ENCODE results near the gene PCCA.
"Not testable (repeated sequence)": the region's sequence is repeated elsewhere in the genome, so short reads cannot be mapped to it uniquely, and the experiment has no call there.

PCCA gene

DNA sequence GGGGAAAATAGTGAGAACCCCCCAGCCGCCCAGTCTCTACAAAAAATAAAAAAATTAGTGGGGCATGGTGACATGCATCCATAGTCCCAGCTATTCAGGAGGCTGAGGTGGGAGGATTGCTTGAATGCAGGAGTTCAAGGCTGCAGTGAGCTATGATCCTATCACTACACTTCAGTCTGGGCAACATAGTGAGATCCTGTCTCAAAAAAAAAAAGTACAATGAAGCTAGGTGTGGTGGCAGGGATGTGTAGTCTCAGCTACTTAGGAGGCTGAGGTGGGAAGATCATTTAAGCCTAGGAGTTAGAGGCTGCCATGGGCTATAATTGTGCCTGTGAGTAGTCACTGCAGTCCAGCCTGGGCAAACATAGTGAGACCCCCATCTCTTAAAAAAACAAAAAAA, 8.9 kb downstream of the PCCA start:
- no peak for DNase-seq (ENCODE audit: low read depth, low spot score)

DNA sequence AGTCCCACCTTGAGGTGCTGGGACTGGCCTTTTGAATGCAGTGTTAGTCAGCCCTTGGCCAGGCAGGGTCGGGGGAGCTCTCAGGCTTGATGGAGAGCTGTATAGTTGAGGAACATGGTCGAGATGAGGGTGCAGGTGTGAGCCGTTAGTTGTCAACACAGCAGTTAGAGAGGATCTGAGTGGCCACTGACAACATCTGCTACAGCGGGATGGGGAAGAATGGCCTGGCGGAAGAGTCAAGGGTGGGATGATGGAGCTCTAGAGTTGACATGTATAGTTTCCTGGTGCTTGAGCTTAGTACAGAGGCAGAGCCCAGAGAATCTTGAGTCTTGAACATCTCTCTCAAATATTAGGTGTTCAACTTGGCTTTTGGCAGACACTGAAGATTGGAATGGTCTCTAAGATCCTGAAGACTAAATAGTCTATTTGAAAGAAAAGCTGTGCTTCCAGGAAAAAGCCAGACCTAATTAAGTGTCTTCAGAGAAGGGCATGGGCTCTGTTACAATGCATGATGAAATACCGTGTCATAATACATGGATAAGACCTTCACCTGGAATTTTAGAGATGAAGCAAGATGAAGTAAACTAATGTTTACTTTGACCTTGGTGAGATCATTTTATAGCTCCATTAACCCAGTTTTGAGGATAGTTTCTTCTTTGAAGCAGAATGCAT, 9.7 kb downstream of the PCCA start:
- no peak for DNase-seq (ENCODE audit: low read depth, low spot score)

DNA sequence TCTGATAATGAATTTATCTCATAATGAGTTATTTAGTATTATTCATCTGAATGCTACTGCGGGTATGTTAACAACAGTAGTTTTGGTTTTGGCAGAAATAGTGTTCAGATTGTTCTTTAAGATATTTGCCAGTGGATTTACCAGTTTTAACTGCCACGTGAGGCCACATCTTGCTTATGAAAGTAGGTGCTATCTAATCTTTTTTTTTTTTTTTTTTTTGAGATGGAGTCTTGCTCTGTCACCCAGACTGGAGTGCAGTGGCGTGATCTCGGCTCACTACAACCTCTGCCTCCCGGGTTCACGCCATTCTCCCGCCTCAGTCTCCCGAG, 10.2 kb downstream of the PCCA start:
- not testable (repeated sequence) for DNase-seq (ENCODE audit: low read depth, low spot score)

DNA sequence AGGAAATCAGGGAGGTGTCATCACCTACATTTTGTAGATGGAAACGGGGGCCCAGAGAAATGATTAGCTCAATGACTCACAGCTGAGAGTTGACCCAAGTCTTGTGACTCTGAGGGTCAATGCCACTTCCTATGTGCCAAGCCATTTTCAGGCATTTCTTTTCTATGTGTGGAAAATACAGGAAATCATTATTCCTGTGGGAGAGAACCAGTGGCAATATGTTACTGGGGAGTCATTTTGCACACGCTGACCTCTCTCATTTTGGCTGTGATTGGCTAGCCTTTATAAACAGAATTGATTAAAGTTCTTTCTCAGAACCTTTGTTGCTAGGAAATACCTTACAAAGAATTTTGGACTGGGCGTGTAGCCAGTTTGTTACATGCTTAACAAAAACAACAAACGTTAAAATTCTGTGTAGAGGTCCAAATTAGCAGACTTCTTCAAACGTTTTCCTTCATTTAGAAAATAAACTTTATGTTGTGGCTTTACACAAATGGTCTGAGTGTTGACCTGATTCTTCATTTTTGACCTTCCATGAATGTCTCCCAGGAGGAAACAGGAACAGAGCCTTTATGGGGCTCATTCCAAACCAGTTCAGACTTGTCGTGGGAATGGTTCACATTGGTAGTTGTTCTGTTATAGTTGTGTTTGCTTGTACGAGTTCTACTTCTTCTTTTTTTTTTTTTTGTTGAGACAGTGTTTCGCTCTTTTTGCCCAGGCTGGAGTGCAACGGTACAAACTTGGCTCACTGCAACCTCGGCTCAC, 11.4 kb downstream of the PCCA start:
- no peak for DNase-seq (ENCODE audit: low read depth, low spot score)

DNA sequence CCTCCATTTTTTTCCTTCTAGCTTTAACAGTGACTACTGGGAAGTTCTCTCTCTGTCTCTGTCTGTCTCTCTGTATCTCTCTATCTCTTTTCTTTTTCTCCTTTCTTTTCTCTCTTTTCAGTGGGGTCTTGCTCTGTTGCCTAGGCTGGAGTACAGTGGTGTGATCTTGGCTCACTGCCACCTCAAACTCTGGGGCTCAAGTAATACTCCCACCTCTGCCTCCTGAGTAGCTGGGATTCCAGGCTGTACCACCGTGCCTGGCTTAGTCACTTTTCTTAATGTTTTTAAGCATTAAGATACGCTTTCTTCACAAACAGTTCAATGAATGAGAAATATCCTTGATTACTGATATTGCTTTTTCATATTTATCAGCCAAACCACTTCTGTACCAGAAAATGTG, 13.1 kb downstream of the PCCA start:
- DNase-seq (ENCODE audit: low read depth, low spot score), result no peak

DNA sequence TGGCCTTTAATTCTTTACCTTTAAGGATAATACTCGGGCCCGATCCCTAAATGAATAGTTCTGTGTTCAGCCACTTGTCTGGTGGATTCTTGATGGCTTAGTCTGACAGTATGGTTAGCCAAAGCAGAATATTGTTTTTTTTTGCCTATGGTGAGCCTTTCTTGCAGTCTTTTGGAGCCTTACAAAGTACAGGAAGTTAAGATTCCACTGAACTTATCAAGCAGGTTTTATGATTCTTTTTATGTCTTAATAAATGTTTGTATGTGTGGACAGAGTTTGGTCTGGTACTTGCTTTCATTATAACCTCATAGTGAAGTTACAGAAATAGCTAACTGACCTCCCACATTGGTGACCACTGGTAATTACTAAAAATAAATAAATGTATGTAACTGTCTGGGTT, 17.1 kb downstream of the PCCA start:
- DNase-seq (ENCODE audit: low read depth, low spot score), result no peak

DNA sequence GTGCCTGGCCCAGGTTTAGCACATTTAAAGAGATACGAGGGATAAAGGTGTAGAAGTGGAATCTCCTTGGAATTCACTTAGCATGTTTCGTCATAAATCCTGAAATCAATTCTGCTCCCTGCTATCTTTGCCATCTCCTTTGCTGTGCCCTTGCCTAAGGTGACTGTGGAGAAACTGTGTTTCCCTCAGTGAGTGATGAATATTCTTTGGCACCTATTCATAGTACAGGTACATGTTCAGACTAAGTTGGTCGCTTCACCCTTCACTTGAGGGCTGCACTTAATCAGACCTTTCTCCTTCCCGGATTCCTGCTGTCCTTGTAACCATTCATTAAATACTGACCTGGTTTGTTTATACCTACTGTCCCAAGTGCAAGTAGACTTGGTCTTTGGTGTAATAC, 17.8 kb downstream of the PCCA start:
- DNase-seq (ENCODE audit: low read depth, low spot score), result no peak

DNA sequence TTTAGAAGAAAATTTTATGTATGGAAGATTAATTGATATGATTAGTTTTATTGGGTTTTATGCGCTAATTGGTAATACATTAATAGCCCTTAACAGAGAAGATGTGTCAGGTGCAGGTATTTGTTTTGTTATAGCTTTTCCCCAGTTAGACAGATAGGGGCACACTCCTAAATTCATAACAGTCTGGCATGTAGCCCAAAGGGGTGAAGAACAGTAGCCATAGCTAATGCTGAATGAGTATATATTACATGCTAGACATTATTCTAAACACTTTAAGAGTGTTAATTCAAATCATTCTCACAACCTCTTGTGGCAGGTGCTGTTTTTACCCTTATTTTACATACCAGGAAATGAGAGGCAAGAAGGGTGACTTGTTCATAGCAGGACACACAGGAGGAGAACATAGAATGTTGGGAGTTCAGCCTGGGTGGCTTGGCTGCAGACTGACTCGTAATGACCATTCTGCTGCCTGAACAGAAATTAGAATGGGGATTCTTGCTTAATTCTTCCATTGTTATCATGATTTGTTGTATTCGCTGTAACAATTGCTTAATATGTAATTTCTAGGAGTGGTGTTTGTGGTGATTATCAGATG, 20.1 kb downstream of the PCCA start:
- no peak for DNase-seq (ENCODE audit: low read depth, low spot score)

DNA sequence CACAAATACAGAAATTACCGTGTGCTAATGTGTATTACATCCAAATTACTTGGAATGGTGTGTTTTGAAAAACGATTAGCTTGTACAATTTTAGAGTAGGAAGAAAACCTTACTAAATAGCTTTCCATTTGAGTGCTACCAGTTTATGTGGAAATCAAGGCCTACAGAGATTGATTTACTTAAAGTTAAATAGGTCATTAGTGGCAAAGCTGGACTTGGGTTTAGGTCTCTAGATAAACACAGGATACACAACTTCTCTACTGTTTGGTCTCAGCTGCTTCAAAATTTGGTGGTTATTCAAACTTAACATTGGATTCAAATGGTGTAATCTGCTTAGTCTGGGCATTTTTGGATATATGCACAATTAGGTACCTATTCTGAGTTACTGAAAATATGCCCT, 21.4 kb downstream of the PCCA start:
- DNase-seq (ENCODE audit: low read depth, low spot score), result no peak

DNA sequence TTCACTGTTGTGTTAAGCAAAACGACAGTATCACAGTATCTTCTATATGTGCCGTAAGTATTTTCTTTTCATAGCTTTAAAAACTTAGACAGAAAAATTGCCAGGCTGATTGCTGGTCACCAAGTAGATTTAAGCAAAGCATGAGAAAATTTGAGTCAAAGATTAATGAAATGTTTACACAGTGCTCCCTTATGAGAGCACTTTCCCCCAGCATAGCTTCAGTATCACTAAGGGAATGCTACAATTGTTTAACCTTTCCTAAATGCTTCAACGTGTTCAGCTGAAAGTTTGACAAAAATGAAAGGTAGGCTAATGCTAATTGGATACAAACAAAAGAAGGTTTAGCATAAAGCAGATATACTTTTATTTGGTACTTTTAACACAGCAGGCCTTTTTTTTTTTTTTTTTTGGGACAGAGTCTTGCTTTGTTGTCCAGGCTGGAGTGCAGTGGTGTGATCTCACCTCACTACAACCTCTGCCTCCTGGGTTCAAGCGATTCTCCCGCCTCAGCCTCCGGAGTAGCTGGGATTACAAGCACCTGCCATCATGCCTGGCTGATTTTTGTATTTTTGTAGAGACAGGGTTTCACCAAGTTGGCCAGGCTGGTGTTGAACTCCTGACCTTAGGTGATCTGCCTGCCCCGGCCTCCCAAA, 23.4 kb downstream of the PCCA start:
- DNase-seq (ENCODE audit: low read depth, low spot score), result no peak

DNA sequence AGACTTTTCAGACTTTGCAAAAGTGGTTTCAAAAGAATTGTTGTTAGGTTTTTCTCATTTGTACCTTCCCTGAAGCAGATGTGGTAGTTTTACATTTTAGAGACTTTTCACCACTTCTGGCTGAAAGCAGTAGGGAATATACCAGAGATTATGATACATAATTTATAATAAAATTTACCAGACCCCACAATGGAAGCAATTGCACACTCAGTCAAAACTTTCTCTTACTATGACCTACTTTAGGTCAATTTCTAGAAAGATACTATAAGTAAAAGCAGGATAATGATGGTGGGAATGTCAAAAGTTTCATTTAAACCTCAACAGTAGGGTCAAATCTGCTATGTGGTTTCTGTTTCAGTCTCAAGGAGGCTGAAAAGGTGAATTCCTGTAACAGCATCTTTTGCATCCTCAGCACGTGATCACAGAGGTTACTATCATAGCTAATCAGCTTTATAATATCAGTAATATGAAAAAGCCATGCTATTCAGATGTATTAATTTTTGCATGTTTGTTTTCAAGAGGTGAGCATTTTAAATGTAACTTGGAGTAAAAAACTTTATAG, 26.9 kb downstream of the PCCA start:
- no peak for DNase-seq (ENCODE audit: low read depth, low spot score)

DNA sequence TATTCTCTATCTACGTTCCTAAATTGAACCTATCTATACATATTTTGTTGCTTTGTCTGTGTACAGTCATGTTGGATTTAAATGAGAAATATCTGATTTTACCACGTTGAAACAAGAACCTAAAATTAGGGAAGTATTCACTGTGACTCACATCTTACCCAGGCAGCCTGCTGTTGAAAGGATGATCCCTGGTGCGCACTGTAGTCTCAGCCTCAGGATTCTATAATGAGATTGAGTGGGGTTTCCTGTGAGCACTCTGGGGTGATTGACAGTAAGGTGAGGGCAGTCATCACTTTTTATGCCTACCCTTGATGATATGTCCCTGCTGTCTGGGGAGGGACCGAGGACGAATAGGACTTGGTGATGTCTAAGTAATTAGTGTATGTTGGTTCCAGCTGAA, 35.4 kb downstream of the PCCA start:
- no peak for DNase-seq (ENCODE audit: low read depth, low spot score)

DNA sequence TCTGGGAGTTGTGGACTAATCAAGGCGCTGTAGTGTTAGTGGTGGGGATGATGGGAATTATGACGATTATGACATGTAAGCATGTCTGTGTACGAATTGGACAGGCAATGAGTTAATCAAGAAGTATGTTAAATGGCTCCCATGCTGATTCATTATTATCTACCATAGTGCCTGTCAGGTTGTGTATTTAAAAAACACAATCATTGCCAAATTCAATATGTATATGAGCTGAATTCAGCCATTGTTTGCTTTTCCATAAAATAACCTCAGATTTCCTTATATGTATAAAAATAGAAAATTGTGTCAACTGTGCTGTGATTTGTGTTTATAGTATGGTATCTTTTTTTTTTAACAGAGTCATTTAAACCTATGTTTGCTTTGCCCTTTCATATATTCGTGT, 37.1 kb downstream of the PCCA start:
- DNase-seq (ENCODE audit: low read depth, low spot score), result no peak

DNA sequence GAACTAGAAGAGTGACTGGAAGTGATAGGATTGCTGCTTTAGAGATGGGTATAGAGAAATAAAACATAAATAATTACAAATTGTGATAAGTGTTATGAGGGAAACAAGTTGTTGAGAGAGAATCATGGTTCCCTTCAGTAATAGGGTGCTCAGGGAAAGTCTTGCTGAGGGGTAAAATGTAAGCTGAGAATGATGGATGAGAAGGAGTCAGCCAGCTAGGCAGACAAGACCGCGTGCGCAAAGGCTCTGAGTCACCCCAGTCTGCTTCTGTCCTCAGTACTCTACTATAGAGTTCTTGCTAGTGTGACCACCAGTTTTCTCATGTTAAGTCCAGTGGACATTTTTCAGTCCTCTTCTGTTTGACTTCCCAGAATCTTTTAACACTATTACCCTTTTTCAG, 39.5 kb downstream of the PCCA start:
- DNase-seq (ENCODE audit: low read depth, low spot score), result no peak

DNA sequence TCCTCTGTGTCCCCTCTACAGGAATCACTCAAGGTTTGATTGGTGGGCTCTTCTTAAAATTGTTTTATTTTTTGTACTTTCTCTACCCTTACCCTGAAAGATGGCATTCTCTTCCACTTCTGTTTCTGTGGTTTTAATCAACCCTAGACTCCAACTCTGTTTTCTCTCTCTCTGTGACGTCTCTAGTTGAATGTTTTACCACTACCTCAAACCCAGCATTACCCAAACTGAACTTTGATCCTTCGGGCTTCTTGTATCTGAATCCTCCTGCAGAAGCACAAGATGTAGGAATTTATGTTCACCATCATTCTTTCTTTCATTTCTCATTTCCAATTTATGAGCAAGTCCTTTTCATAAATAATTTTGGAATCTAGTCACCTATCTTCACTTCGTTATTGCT, 39.9 kb downstream of the PCCA start:
- no peak for DNase-seq (ENCODE audit: low read depth, low spot score)

DNA sequence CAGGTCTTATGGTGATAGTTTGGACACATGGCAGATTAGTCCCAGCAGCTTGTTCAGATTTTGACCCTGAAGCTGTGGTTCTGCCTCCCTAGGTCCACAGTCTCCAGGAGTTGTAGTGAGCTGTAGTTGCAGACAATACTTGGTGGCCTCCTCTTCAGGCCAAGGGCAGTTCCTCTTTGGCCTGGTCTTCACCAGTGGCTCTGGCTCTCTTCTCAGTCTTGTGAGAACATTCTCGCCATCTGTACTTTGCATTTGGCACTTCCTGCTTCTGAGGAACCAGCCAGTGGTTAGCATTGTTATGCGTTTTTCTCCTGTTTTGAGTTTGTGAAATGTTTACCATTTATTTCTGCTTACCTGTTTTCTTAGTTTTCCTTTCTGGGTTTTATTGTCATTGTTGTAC, 40.7 kb downstream of the PCCA start:
- DNase-seq (ENCODE audit: low read depth, low spot score), result no peak

DNA sequence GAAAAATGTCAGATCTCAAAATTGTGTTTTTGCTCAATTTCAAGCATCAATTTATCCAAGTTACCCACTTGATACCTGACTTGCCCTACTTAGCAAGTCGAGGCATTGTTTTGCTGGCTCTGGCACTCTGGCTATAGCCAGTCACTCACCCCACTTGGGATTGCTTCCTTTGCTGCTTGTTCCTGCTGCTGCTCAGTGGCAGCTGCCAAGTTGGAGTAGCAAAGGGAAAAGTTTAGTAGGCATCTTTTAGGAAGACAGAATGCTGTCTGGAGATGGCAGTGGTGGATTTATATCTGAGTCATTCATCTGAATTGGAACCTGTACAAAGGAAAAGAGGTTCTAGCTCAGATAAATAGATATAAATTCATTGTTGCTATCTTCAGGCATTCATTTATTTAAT, 41.2 kb downstream of the PCCA start:
- DNase-seq (ENCODE audit: low read depth, low spot score), result no peak

DNA sequence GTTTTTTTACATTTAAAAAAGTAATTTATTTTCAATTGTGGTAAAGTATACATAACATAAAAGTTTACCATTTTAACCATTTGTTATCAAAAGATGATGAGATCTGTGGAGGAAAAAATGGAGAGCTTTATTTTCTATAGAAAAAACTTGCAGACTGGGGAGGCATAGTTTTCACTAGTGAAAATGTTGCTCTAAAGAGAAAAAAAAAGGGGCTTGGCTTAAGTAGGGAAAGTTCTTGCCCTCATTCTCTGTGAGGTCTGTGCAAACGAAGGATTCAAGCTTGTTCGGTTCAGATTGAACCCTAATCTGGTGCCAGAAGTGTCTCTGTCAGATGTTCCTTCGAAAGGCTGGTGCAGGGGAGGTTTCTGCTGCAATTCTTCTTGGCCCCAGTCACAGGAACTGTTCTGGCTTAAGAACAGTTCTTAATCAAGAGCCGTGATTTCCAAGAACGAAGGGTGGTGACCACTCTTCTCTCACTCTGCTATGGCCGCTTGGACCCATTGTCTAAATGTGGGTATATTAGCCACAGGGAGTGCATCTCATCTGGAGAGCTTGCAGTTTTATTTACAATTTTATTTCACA, 42.1 kb downstream of the PCCA start:
- no peak for DNase-seq (ENCODE audit: low read depth, low spot score)

DNA sequence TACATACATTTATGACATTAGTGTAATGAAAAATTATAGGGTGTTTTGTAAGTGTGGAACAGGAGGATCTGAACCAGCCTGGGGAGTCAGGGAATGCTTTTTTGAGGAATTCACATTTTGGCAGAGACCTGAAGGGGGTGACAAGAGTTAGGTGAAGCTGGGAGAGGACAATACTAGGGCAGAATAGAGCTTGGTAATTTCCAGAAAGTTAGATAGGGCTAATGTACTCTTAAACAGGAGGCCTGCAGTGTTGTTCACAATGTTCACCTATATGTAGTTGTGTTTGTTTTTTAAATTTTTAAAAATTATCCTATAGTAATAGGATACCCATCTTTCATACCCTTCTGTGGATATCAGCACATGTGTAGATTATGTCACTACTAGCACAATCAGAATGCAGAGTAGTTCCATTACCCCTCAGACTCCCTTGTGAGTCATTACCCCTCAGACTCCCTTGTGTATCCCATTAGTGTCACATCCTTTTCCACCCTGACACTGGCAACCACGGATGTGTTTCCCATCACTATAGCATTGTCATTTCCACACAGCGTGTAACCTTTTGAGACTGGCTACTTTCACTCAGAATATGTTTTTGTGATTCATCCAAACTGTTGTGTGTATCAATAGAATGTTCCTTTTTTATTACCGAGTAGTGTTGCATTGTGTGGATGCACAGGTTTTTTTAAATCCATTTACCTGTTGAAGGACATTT, 43.1 kb downstream of the PCCA start:
- no peak for DNase-seq (ENCODE audit: low read depth, low spot score)

DNA sequence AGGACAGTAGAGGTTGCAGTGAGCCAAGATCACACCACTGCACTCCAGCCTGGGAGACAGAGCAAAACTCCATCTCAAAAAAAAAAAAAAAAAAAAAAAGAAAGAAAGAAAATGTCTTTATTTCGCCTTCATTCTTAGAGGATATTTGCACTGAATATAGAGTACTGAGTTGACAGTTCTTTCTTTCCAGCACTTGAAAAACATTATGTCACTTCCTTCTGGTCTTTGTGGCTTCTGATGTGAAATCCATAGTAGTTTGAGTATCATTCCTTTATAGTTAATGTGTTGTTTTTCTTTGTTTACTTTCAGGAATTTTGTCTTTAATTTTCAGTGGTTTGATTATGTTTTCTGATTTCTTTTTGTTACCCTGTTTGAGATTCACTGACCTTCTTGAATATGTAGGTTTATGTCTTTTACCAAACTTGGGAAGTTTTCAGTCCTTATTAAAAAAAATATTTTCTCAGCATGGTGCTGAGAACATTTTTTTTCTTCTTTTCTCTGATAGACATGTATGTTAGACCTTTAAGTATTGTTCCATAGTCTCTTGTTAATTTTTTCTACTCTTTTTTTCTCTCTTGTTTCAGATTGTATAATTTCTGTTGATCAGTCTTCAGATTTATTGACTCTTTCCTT, 50.1 kb downstream of the PCCA start:
- no peak for DNase-seq (ENCODE audit: low read depth, low spot score)

DNA sequence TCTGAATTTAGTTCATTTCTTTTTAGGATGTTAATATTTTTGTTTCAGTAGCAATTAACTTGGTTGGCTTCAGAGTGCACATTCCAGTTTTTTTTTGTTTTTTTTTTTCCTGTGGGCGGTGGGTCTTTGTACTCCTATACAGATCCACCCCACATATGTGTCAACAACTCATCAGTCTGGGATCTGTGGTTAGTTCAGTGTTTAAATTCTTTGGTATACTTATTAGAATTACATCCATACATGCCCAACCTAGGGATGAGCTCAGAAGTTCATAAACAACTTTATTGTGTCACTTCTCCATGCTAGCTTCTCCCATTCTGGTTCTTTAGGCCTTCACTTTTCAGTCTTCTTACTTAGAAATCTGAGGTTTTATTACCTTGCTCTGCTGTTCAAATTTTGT, 50.9 kb downstream of the PCCA start:
- no peak for DNase-seq (ENCODE audit: low read depth, low spot score)

All from activated CD4-positive, CD25-positive, alpha-beta regulatory T cell treated with anti-CD3 and anti-CD28 coated beads, Interleukin-2, amount 50 U/mL, for 16 hours (primary cell).